Limb (tissue), 2 donors: ENCODE data around the gene EIF3K.

Experiments
- DNase-seq, 2 donors: peaks; one replicate each; pipeline ENCODE4 v3.0.0-alpha.2; 2016; ENCODE audit errors: extremely low spot score in 2 of 2

Gene EIF3K

DNA sequence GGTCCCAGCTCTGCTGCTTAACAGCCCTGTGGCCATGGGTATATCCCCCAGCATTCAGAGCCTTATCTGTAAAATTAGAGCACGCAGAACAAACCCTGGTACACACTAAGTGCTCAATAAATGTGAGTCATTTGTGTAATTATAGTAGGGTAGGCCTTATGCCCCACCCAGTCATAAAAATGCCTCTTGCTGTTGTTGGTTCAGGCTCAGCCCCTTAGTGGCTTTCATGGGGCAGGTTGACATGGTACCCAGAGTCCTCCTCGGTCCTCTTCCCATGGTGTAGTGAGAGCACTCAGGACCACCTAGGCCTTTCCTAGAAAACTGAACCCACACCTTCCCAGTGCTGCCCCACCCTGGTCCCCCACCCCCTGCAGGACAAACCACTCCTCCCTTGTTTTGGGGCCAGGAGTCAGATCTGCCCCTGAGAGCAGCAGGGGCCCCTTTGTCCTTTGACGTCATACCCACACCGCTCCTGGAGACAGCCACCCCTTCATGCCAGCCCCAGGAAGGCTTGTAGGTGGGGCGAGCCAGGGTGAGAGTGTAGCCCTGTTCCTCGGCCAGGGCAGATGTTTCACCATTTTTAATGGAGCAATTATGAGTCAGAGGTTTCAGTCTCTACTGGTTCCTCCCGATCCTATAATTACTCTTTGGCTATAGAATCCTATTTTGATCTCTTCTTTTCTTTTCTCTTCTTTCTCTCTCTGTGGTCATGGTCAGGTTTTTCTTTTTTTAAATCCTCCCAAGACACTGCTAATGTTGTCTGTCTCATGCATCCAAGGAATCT lies 65.3 kb downstream of the EIF3K start:
- no peak for DNase-seq

DNA sequence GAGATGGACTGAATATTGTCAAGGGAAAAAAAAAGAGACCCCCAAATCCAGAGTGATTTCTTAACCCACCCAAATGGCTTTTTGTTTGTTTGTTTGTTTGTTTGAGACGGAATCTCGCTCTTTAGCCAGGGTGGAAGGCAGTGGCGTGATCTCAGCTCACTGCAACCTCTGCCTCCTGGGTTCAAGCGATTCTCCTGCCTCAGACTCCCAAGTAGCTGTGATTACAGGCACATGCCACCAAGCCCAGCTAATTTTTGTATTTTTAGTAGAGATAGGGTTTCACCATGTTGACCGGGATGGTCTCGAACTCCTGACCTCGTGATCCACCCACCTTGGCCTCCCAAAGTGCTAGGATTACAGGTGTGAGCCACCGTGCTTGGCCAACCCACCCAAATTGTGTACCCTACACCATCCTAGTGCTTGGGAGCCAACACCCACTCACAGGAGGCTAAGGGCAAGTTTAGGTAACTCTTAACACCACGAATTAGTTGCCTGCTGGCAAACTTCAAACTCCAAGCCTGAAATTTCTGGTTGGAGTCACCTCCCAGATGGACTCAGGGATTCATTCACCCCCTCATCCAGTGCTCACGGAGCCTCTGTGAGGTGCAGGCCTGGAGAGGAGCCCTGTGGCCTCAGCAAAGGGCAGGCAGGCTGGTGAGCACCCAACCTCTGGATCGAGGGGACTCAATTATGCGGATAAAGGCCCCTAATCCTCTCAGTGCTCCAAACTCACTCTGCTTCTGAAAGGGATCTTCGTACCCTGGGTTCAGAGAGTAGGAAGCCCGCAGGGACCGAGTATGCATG lies 66.1 kb downstream of the EIF3K start:
- DNase-seq = no peak

- DNase-seq = no peak
These were observed 66.9 kb downstream of the EIF3K start for GRCh38 chr19:38685666-38686529.

DNA sequence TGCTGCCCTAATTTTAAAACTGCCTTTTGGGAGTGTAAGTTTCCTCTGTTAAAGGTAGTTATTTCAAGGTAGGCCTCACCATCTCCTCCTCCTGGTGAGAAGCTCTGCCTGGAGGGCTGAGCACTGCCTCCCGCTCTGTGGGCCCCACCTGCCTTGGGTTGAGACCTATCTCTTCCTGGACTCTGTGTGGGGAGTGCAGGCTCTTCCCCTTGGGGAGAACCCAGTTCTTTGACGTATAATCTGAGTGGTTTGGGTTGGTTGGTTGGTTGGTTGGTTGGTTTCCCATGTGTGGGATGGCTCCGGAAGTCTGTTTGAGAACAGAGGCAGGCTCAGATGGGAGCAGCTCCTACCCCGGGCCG lies 67.5 kb downstream of the EIF3K start:
- DNase-seq = no peak
